Lung (tissue), 12 donors: ENCODE measurements around the gene TROAP. TPM values are rescaled to one million over a fixed set of nuclear protein-coding genes. Genes with fewer than 3 reads are reported as not detected.

Experiments
- ATAC-seq: fragments of 200-7000 bp; cut with Tn5 transposase; one replicate; pipeline ENCODE4 v1.9.1; 2020; ENCODE audit warnings: moderate number of reproducible peaks; ENCODE audit not compliant: insufficient read depth, low FRiP score
- DNase-seq, 3 donors: peaks; one replicate each; pipeline ENCODE4 v3.0.0-alpha.2; 2013 to 2017
- H3K27ac ChIP-seq, 2 donors: one replicate each; pipeline ENCODE4 v1.5.1; 2013; ENCODE audit warnings: mild to moderate bottlenecking in 2 of 2, moderate library complexity in 2 of 2, control low read depth in 1 of 2, inconsistent platforms in 1 of 2, low read depth in 1 of 2, low read length in 1 of 2
- H3K27me3 ChIP-seq, 3 donors: one replicate each; pipeline ENCODE4 v1.5.1; 2013; ENCODE audit warnings: low read length in 2 of 3; ENCODE audit not compliant: control insufficient read depth in 3 of 3, insufficient read depth in 3 of 3
- H3K36me3 ChIP-seq, 4 donors: one replicate each; pipeline ENCODE4 v1.5.1; 2013; ENCODE audit warnings: low read length in 4 of 4, mild to moderate bottlenecking in 1 of 4, moderate library complexity in 1 of 4; ENCODE audit not compliant: control insufficient read depth in 4 of 4, insufficient read depth in 4 of 4
- H3K4me1 ChIP-seq, 5 donors: one replicate each; pipeline ENCODE4 v1.5.1; 2013; ENCODE audit warnings: low read length in 5 of 5, mild to moderate bottlenecking in 2 of 5, moderate library complexity in 1 of 5; ENCODE audit not compliant: control insufficient read depth in 5 of 5, insufficient read depth in 5 of 5
- H3K4me3 ChIP-seq: one replicate; pipeline ENCODE4 v1.5.1; 2013; ENCODE audit warnings: mild to moderate bottlenecking, control low read depth, moderate library complexity
- H3K9ac ChIP-seq, 2 donors: one replicate each; pipeline ENCODE4 v1.5.1; 2013; ENCODE audit warnings: low read length in 2 of 2, control low read depth in 1 of 2; ENCODE audit not compliant: insufficient read depth in 1 of 2
- H3K9me3 ChIP-seq, 4 donors: one replicate each; pipeline ENCODE4 v1.5.1; 2013; ENCODE audit warnings: low read length in 3 of 4, mild to moderate bottlenecking in 1 of 4, moderate library complexity in 1 of 4; ENCODE audit not compliant: control insufficient read depth in 4 of 4, insufficient read depth in 3 of 4
- WGBS, 2 donors: extraction: QIAGEN DNeasy Blood & Tissue Kit; methylation state at CpG; one replicate each; pipeline ENCODE4 v1.1.7; 2013; 5-methylcytosine and 5-hydroxymethylcytosine counted together
- polyA plus RNA-seq, 2 donors: library from polyadenylated mRNA; stranded (reverse); fragments of 200-250 nt; gene quantifications; one replicate each; pipeline ENCODE4 v1.2.1, GENCODE V29; 2013
- total RNA-seq, 2 donors: library from RNA; depleted of rRNA in 1 of 2; stranded (reverse); fragments of >200 nt in 1 of 2; gene quantifications; one replicate each; pipeline ENCODE4 v1.2.1, GENCODE V29; 2014 to 2021
- TF ChIP-seq, protein P1 (sequence below): IDR thresholded peaks from 2 replicates; pipeline ENCODE4 v1.5.1; 2012; ENCODE audit warnings: mild to moderate bottlenecking; ENCODE audit errors: control extremely low read depth, extremely low read depth
- donor health status: control.
- donor health status: control.
- donor health status: Bipolar disorder and iron deficiency.
- donor health status: healthy.
- donor health status: DM: yes; HTN: yes; CAD: no.

The TROAP gene
- total and polyA plus RNA-seq, 4 donors: 1.2 to 4.6 (median 3.2) TPM

DNA sequence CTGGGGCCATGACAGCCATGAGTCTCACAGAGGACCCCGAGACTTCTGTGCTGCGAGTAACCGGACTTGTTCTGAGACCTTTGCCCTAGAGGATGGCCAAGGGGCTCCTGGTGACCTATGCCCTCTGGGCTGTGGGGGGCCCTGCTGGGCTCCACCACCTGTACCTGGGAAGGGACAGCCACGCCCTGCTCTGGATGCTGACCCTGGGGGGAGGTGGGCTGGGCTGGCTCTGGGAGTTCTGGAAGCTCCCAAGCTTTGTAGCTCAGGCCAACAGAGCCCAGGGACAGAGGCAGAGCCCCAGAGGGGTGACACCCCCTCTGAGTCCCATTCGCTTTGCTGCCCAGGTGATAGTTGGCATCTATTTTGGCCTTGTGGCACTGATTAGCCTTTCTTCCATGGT lies 25.7 kb downstream of the TROAP start:
- DNase-seq: no peak
- Histone ChIP-seq H3K27ac (no peak overlapping the region), H3K9me3 (no peaks in the 10 kb centered on the region), H3K4me3 (no peak overlapping the region), H3K4me1 (peaks cover 4 to 42% (median 12%) of the 10 kb centered on the region in 5 donors), H3K27me3 (peaks cover 3 to 32% (median 27%) of the 10 kb centered on the region in 3 donors), H3K36me3 (no peaks in the 10 kb centered on the region), H3K9ac (no peak overlapping the region)
- no peak for ATAC-seq
- TF ChIP-seq, protein P1, sequence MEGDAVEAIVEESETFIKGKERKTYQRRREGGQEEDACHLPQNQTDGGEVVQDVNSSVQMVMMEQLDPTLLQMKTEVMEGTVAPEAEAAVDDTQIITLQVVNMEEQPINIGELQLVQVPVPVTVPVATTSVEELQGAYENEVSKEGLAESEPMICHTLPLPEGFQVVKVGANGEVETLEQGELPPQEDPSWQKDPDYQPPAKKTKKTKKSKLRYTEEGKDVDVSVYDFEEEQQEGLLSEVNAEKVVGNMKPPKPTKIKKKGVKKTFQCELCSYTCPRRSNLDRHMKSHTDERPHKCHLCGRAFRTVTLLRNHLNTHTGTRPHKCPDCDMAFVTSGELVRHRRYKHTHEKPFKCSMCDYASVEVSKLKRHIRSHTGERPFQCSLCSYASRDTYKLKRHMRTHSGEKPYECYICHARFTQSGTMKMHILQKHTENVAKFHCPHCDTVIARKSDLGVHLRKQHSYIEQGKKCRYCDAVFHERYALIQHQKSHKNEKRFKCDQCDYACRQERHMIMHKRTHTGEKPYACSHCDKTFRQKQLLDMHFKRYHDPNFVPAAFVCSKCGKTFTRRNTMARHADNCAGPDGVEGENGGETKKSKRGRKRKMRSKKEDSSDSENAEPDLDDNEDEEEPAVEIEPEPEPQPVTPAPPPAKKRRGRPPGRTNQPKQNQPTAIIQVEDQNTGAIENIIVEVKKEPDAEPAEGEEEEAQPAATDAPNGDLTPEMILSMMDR: no peak
- 97 to 98% methylated on average over 5 of the region's 5 CpGs for WGBS, 2 donors

DNA sequence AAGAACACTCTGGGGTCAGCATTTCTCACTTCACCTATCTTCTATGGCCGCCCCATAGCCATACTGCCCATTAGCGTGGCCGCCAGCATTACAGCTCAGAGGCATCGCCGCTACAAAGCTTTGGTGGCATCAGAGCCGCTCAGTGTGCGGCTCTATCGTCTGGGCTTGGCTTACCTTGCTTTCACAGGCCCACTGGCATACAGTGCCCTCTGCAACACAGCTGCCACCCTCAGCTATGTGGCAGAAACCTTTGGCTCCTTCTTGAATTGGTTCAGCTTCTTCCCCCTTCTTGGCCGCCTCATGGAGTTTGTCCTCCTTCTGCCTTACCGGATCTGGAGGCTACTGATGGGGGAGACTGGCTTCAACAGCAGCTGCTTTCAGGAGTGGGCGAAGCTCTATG lies 26.2 kb downstream of the TROAP start:
- H3K9me3 ChIP-seq: no peaks in the 10 kb centered on the region
- no peaks in the 10 kb centered on the region for H3K36me3 ChIP-seq
- DNase-seq: no peak
- WGBS, 2 donors: 97 to 98% methylated on average over 11 of the region's 11 CpGs
- H3K4me1 ChIP-seq: peaks cover 4 to 40% (median 12%) of the 10 kb centered on the region in 5 donors
- ATAC-seq: no peak
- H3K27ac ChIP-seq: no peak overlapping the region
- H3K9ac ChIP-seq: no peak overlapping the region
- H3K27me3 ChIP-seq: peaks cover 3 to 28% (median 22%) of the 10 kb centered on the region in 3 donors
- no peak overlapping the region for H3K4me3 ChIP-seq
- TF ChIP-seq, protein P1: no peak

DNA sequence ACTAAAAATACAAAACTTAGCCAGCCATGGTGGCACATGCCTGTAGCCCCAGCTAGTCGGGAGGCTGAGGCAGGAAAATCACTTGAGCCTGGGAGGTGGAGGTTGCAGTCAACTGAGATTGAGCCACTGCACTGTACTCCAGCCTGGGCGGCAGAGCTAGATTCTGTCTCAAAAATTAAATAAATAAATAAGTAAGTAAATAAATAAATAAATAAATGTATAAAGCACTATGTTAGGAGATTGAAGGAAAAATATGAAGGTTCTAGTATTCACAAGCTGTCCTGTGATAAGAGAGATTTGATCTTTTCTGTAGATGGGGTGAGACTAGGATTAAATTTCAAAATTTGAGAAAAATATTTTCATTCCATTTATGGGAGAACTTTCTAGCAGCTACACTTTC lies 29.3 kb downstream of the TROAP start:
- peaks cover 0 to 5% (median 5%) of the 10 kb centered on the region in 3 donors for H3K27me3 ChIP-seq

More for the DNA sequence above, 29.3 kb downstream of the TROAP start:
- peaks cover 0 to 21% (median 2%) of the 10 kb centered on the region in 5 donors for H3K4me1 ChIP-seq
- H3K4me3 ChIP-seq: no peak overlapping the region
- TF ChIP-seq, protein P1: no peak
- DNase-seq (no peak), ATAC-seq (no peak)
- no peak overlapping the region for H3K27ac ChIP-seq
- H3K36me3 ChIP-seq: no peaks in the 10 kb centered on the region
- H3K9me3 ChIP-seq: no peaks in the 10 kb centered on the region
- 69 to 87% methylated on average over 2 of the region's 2 CpGs for WGBS, 2 donors
- H3K9ac ChIP-seq: no peak overlapping the region
